Keratinocyte (primary cell): ENCODE results near the gene FUNDC1. TPM values are rescaled to one million over a fixed set of nuclear protein-coding genes. Genes with fewer than 3 reads are reported as not detected.

Experiments
- DNase-seq: peaks from one replicate; pipeline ENCODE4 v3.0.0-alpha.2; 2011; ENCODE audit warnings: low read depth, missing footprints, low spot score
- FAIRE-seq: peaks from 2 replicates; lab custom pipeline; 2011; peaks lifted over from hg19 to GRCh38; lab: Jason Lieb, UNC
- H2AFZ ChIP-seq: 2 replicates; pipeline ENCODE4 v1.6.0; 2012; ENCODE audit warnings: low read length, control low read depth, inconsistent platforms; ENCODE audit not compliant: control insufficient read depth
- H3K27ac ChIP-seq: 2 replicates; pipeline ENCODE4 v1.5.1; 2011; ENCODE audit warnings: low read length; ENCODE audit not compliant: control insufficient read depth, insufficient read depth
- H3K27me3 ChIP-seq: 3 replicates; pipeline ENCODE4 v1.6.0; 2011; ENCODE audit warnings: low read length; ENCODE audit not compliant: control insufficient read depth, insufficient read depth; ENCODE audit errors: extremely low read depth
- H3K36me3 ChIP-seq, 2 experiments: 2 replicates in 1 of 2; 3 replicates in 1 of 2; pipeline ENCODE4 v1.5.1; 2011; ENCODE audit warnings: low read length in 2 of 2, mild to moderate bottlenecking in 1 of 2; ENCODE audit not compliant: control insufficient read depth in 2 of 2, insufficient read depth in 2 of 2; ENCODE audit errors: extremely low read depth in 1 of 2
- H3K4me1 ChIP-seq: 3 replicates; pipeline ENCODE4 v1.5.1; 2011; ENCODE audit warnings: low read length; ENCODE audit not compliant: control insufficient read depth, insufficient read depth; ENCODE audit errors: extremely low read depth
- H3K4me2 ChIP-seq: 3 replicates; pipeline ENCODE4 v1.6.0; 2011; ENCODE audit warnings: low read depth, low read length; ENCODE audit not compliant: control insufficient read depth, insufficient read depth; ENCODE audit errors: extremely low read depth
- H3K4me3 ChIP-seq, 3 experiments: fragments of 200-600 bp in 1 of 3; sonication (generic) in 1 of 3; 2 replicates in 2 of 3; 3 replicates in 1 of 3; pipeline ENCODE4 v1.5.1; 2011 to 2016; ENCODE audit warnings: low read length in 3 of 3, mild to moderate bottlenecking in 3 of 3, control low read depth in 2 of 3, inconsistent platforms in 1 of 3, low read depth in 1 of 3, mixed read lengths in 1 of 3, mixed run types in 1 of 3, moderate library complexity in 1 of 3; ENCODE audit not compliant: control insufficient read depth in 2 of 3, insufficient read depth in 2 of 3; ENCODE audit errors: extremely low read depth in 1 of 3
- H3K79me2 ChIP-seq: 2 replicates; pipeline ENCODE4 v1.6.0; 2012; ENCODE audit warnings: low read length; ENCODE audit not compliant: control insufficient read depth, insufficient read depth
- H3K9ac ChIP-seq: 3 replicates; pipeline ENCODE4 v1.6.0; 2011; ENCODE audit warnings: low read length; ENCODE audit not compliant: control insufficient read depth, insufficient read depth; ENCODE audit errors: extremely low read depth
- H3K9me1 ChIP-seq: 3 replicates; pipeline ENCODE4 v1.6.0; 2011; ENCODE audit warnings: low read length; ENCODE audit not compliant: control insufficient read depth, insufficient read depth; ENCODE audit errors: extremely low read depth
- H3K9me3 ChIP-seq: 2 replicates; pipeline ENCODE4 v1.5.1; 2012; ENCODE audit warnings: low read depth, low read length; ENCODE audit not compliant: control insufficient read depth
- H4K20me1 ChIP-seq: 3 replicates; pipeline ENCODE4 v1.6.0; 2011; ENCODE audit warnings: low read length; ENCODE audit not compliant: control insufficient read depth, insufficient read depth; ENCODE audit errors: extremely low read depth
- EZH2 ChIP-seq: IDR thresholded peaks from one replicate; pipeline ENCODE4 v1.6.1; 2012; ENCODE audit warnings: inconsistent platforms, mild to moderate bottlenecking, low read length, moderate library complexity
- dilution Hi-C: fragments of 300-500 bp; cut with MboI; formaldehyde crosslinking; loops from one replicate; pipeline ENCODE4 v1.7.0; 2020; ENCODE audit warnings: low sequenced_read_pairs; ENCODE audit not compliant: extremely low pct_ligation_motif_present
- polyA plus RNA-seq, 5 experiments: library from polyadenylated mRNA; depleted of rRNA in 3 of 5; stranded (reverse) in 3 of 5; stranded (forward) in 1 of 5; unstranded in 1 of 5; fragments of >200 nt; gene quantifications; 1 replicate in 1 of 5; 2 replicates in 3 of 5; 3 replicates in 1 of 5; pipeline versions ENCODE4 v1.2.1 to v1.2.3, GENCODE V29; 2011 to 2012; ENCODE audit warnings: missing spikeins in 2 of 5, low read depth in 1 of 5, low replicate concordance in 1 of 5
- TF ChIP-seq, protein P1 (sequence below), 3 experiments: IDR thresholded peaks in 1 of 3; conservative IDR thresholded peaks in 1 of 3; optimal IDR thresholded peaks in 1 of 3; 2 replicates in 2 of 3; 3 replicates in 1 of 3; pipeline versions ENCODE3 to v1.5.1; 2011; ENCODE audit warnings: low read length in 3 of 3, mild to moderate bottlenecking in 3 of 3, moderate library complexity in 2 of 3, control low read depth in 1 of 3, inconsistent platforms in 1 of 3; ENCODE audit not compliant: insufficient read depth in 2 of 3; ENCODE audit errors: extremely low read depth in 1 of 3

FUNDC1 gene
- polyA plus RNA-seq, 1 donor (not counting 4 experiments of a cell fraction or from before 2014, with no cell fraction given): 30.9 TPM

DNA sequence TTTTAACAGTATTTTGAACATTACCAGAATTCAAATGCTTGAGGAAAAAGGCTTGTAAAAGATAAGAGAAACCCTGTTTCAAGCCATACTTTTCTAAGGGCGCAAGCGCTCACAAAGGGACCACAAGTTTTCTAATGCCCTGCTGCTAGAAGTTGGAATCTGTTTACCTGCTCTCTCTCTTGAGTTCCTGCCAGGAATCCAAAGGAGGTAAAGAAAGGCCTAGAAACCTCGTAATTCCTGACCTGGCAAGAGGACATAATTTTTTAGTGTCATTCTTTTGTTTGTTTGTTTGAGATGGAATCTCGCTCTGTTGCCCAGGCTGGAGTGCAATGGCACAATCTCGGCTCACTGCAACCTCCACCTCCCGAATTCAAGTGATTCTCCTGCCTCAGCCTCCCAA, 1.4 kb upstream of the FUNDC1 start:
- no peak overlapping the region for H3K4me2 ChIP-seq
- peaks cover 6% of the 10 kb centered on the region for H3K4me1 ChIP-seq
- peaks cover 0 to 1% of the 10 kb centered on the region in 2 experiments for H3K36me3 ChIP-seq
- no peak overlapping the region for H2AFZ ChIP-seq
- H3K9me3 ChIP-seq: no peaks in the 10 kb centered on the region
- H3K9ac ChIP-seq: no peak overlapping the region
- FAIRE-seq: no peak
- no peaks in the 10 kb centered on the region for H3K27me3 ChIP-seq
- dilution Hi-C loops: no loop called here
- DNase-seq: no peak
- H3K9me1 ChIP-seq: no peaks in the 10 kb centered on the region
- H3K27ac ChIP-seq: no peak overlapping the region
- no peaks in the 10 kb centered on the region for H4K20me1 ChIP-seq
- no peak overlapping the region for H3K4me3 ChIP-seq
- TF ChIP-seq, protein P1, sequence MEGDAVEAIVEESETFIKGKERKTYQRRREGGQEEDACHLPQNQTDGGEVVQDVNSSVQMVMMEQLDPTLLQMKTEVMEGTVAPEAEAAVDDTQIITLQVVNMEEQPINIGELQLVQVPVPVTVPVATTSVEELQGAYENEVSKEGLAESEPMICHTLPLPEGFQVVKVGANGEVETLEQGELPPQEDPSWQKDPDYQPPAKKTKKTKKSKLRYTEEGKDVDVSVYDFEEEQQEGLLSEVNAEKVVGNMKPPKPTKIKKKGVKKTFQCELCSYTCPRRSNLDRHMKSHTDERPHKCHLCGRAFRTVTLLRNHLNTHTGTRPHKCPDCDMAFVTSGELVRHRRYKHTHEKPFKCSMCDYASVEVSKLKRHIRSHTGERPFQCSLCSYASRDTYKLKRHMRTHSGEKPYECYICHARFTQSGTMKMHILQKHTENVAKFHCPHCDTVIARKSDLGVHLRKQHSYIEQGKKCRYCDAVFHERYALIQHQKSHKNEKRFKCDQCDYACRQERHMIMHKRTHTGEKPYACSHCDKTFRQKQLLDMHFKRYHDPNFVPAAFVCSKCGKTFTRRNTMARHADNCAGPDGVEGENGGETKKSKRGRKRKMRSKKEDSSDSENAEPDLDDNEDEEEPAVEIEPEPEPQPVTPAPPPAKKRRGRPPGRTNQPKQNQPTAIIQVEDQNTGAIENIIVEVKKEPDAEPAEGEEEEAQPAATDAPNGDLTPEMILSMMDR (optimal IDR thresholded peaks at IDR 0.05 in 1 of 3, IDR thresholded peaks at IDR 0.05 in 1 of 3, conservative IDR thresholded peaks at IDR 0.05 in 1 of 3; ENCODE audit: extremely low read depth in 1 of 3, insufficient read depth in 2 of 3, low read length in 3 of 3): no peak
- TF ChIP-seq EZH2: no peak
- H3K79me2 ChIP-seq: peaks cover 6% of the 10 kb centered on the region

DNA sequence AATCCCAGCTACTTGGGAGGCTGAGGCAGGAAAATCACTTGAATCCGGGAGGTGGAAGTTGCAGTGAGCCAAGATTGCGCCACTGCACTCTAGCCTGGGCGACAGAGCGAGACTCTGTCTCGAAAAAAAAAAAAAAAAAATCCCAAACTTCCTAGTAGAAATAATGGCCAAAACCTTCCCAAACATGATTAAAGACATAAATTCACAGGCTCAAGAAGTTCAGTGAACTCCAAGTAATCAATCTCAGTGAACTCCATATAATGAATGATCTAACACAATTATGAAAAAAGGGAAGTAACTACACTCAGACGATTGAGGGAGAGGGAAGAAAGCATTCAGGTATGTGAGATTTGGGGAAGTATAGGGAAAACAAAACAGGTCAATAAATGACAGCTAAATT, 6.5 kb downstream of the FUNDC1 start:
- Histone ChIP-seq H3K27me3 (no peaks in the 10 kb centered on the region), H3K4me3 (no peak overlapping the region), H3K4me2 (no peak overlapping the region), H3K27ac (no peak overlapping the region), H2AFZ (no peak overlapping the region), H3K9me1 (no peaks in the 10 kb centered on the region), H3K4me1 (no peaks in the 10 kb centered on the region), H3K36me3 (peaks cover 2 to 3% of the 10 kb centered on the region in 2 experiments), H3K79me2 (no peaks in the 10 kb centered on the region), H3K9me3 (no peaks in the 10 kb centered on the region), H3K9ac (no peak overlapping the region), H4K20me1 (no peaks in the 10 kb centered on the region)
- no peak for DNase-seq
- FAIRE-seq: no peak
- dilution Hi-C loops: no loop called here
- TF ChIP-seq, protein P1 (optimal IDR thresholded peaks at IDR 0.05 in 1 of 3, IDR thresholded peaks at IDR 0.05 in 1 of 3, conservative IDR thresholded peaks at IDR 0.05 in 1 of 3; ENCODE audit: extremely low read depth in 1 of 3, insufficient read depth in 2 of 3, low read length in 3 of 3): no peak
- no peak for TF ChIP-seq EZH2
